Activated CD4-positive, alpha-beta T cell treated with anti-CD3 and anti-CD28 coated beads, Interleukin-2, amount 50 U/mL, for 16 hours (primary cell): ENCODE measurements around the gene EPHA5.

Source experiments
- DNase-seq: peaks from one replicate; pipeline ENCODE4 v3.0.0-alpha.2; 2020

EPHA5 gene

GRCh38 chr4:65472531-65472930 lies 197.8 kb downstream of the EPHA5 start:
- no peak for DNase-seq

- no peak for DNase-seq
Measured at GRCh38 chr4:65467068-65467680, 203.1 kb downstream of the EPHA5 start.

- DNase-seq: no peak
Measured at GRCh38 chr4:65461781-65462180, 208.5 kb downstream of the EPHA5 start.

- DNase-seq: no peak
Measured at GRCh38 chr4:65457011-65457410, 213.3 kb downstream of the EPHA5 start.

- DNase-seq: no peak
Measured at GRCh38 chr4:65456579-65456978, 213.7 kb downstream of the EPHA5 start.

DNA sequence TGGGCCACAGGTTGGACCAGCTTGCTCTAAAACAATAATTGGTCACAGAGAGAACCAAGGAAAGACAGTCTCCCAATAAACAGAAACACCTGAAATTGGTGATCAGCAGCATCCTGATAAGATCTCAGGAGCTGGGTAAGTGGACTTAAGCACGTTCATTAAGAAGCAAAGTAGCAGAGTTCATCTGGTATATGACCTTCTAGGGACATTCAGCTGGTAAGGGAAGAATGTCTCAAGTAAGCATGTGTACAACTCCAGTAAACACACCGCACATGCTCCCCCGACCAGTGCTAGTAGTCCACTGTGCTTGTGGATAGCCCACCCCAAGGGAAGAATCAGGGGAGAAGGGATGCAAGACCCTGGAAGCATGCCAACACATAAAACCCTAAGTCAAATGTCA lies 216.9 kb downstream of the EPHA5 start:
- DNase-seq: no peak

GRCh38 chr4:65450899-65451298 lies 219.4 kb downstream of the EPHA5 start:
- DNase-seq: no peak

GRCh38 chr4:65437102-65437501 lies 233.2 kb downstream of the EPHA5 start:
- DNase-seq: no peak

DNA sequence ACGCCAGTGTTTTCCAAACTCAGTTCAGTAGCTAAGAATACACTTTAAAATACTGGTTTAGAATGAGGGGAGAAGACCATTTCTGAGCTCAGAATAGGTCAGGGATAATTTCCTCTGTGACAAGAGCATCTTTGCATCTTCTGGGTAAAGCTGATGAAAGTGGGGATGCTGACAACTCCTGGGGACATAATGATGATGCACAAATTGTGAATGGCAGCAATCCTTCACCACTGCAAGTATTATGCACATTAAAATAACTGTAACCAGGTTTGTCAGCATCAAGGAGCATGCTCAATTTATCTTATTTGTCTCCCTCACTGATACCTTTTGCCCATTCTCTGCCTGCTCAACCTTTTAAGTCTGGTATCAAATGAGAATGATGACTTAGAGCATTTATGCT lies 248.2 kb downstream of the EPHA5 start:
- no peak for DNase-seq

GRCh38 chr4:65420036-65420435 lies 250.3 kb downstream of the EPHA5 start:
- DNase-seq: no peak

- DNase-seq: no peak
Measured at GRCh38 chr4:65416891-65417290, 253.4 kb downstream of the EPHA5 start.

DNA sequence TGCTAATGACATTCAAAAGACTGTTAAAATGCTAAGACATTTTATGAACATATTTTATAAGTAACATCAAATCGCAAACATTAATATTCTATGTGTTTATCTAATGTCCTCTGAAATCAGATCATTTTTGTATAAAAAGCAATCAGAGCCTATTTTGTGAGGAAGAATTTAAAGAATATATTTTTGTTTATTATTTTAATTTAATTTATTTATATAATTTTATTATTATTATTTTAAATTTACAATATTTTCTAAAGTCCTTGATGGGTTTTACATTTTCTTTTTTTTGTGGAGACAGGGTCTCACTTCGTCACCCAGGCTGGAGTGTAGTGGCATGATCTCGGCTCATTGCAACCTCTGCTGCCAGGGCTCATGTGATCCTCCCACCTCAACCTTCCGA lies 262.8 kb downstream of the EPHA5 start:
- DNase-seq: no peak

DNA sequence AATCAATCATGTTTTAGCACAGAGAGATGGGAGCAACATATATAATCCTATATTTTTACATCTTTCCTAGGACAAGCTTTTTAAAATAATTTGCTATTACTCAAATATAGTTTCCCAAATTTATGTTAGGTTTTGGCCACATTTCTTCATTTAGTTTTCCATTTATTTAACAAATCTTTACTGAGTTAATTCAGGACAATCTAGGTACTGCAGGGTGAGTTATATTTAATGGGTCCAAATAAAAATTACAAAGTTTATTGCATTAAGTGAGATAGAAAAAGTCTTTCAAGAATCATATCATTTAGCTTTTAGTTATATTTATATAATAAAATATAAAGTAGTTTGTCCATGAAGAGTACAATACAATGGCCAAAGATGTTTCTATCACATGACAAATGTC lies 269.2 kb downstream of the EPHA5 start:
- DNase-seq: no peak

DNA sequence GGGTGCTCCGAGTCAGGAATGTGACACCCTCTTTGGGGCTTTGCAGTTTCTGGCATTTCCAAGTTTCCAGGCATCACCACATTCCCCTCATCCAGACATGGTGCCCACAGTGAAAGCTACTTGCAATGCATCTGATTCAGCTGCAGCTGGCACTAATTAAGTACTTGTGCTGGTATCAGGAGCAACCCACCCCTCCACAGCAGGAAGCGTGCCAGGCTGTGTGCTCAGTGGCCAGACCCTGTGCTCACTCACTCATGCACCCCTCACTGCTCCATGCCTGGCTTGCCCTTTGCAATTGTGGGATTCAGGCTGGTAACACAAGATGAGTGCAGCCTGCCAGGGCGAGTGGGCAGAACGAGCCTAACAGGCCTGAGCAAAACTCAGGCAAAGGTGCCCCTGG lies 271.2 kb downstream of the EPHA5 start:
- DNase-seq: no peak

- DNase-seq: no peak
Measured at GRCh38 chr4:65393078-65393477, 277.2 kb downstream of the EPHA5 start.

- no peak for DNase-seq
Measured at GRCh38 chr4:65392488-65392887, 277.8 kb downstream of the EPHA5 start.

- no peak for DNase-seq
Measured at GRCh38 chr4:65391814-65392213, 278.5 kb downstream of the EPHA5 start.

GRCh38 chr4:65391382-65391781 lies 278.9 kb downstream of the EPHA5 start:
- no peak for DNase-seq

DNA sequence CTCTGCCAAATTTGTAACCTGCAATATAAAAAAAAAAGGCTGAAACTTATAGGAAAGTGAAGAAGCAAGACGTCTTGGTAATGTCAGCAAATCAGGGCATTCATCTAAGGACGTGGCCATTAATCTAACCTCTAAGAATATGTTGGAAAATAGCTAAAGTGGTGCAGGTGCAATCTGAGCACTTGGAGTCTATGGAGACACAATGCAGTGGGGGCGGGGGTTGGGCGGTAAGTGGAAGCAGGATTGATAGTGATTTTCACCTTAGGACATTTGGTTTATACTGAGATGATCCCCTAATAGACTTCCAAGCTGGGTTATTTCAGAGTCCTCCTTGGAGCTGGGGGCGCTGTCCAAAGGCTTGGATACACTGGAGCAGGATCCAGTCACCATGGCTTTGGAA lies 283.4 kb downstream of the EPHA5 start:
- DNase-seq: no peak

DNA sequence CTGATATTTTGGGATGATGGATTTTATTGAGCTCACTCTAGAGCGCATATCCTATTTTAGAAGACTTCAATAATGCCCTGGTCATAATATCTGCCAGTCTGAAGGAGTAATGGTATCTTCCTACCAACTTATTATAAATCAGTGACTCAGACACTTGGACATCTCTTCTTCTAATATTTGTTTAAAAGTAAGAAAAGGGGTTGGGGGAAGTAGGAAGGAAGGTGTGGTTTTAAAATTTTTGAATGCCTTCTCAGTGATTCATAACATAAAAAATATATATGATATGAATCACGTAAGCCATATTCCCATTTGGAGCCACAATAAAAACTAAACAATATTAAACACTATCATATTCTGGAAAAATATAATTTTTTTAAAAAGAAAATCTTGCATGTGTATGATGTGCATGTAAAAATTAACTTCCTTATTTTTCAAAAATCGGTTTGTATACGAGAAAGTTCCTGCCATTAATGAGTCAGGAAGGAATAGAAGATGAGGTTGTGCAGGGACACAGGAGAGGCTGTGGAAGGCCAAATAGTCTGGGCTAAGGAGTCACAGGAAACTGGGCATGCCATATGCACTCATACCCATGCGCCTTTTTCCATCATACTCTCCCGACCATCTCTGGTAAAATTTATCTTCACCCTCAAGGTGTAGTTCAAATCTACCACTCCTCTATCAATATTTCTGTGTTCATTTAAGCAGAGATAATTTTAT lies 286.5 kb downstream of the EPHA5 start:
- DNase-seq: no peak

DNA sequence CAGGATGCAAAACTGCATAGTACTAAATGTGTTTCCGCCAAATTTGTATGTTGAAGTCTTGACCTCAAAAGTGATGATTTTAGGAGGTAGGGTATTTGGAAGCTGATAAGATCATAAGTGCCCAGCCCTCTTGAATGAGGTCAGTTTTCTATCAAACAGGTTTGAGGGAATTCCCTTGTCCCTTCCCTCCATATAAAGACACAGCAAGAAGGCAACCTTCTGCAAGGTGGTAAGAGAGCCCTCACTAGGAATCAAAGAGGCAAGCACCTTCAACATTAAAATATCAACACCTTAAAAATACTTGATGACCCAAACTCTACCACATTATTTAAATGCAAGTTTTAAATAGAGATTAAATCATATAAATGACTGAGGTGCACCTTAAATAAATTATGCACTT lies 288.6 kb downstream of the EPHA5 start:
- DNase-seq: no peak

DNA sequence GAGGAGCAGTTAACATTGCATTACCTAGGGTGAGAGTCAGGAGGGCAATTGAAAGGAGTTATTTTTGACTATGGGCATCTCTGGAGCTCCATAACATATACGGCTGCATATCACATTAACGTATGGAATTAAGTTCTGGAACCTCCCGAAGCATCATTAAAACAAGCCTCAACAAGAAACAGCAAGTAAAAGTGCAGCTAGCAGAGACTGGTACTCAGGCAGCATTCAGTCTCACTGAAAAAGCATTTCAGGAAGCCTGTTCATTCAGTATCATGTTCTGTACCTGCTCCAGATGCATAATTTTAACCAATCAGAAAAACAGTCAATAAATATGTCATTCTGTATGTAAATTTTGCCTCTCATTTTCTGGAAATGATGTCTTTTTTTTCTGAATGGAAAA lies 299.6 kb downstream of the EPHA5 start:
- no peak for DNase-seq

DNA sequence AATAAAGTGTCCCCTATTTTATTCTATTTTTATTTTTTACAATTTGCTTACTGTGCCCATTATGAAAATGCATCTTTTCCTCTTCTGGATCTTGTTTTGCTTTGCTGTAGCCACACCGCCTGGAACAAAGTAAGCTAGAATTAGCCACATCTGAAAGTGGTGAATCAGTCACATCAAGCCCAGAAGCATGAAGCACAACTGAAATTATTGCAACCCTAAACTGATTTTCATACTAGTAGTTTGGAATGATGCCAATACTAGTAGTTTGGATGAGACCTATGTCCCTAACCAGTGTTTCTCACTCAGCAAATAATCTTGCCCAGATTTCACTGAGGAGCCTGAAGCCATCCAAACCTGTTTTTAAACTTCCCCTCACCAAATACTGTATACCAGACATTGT lies 303.0 kb downstream of the EPHA5 start:
- DNase-seq: no peak

GRCh38 chr4:65358914-65359313 lies 311.4 kb downstream of the EPHA5 start:
- no peak for DNase-seq

- DNase-seq: no peak
Measured at GRCh38 chr4:65353098-65353497, 317.2 kb downstream of the EPHA5 start.
